Liver (tissue), 3 donors: ENCODE data around the gene CNMD.

ENCODE experiments used
- EGR1 ChIP-seq, 2 donors: IDR thresholded peaks; 2 replicates each; pipeline ENCODE4 v1.6.1; 2016 to 2018; ENCODE audit warnings: antibody characterized with exemption in 2 of 2, low read depth in 2 of 2
- FOXA1 ChIP-seq: IDR thresholded peaks from 2 replicates; pipeline ENCODE4 v1.6.1; 2016; ENCODE audit warnings: antibody characterized with exemption
- GABPA ChIP-seq, 2 donors: IDR thresholded peaks in 1 of 2; conservative IDR thresholded peaks in 1 of 2; 2 replicates each; pipeline ENCODE4 v1.6.1; 2016; ENCODE audit warnings: antibody characterized with exemption in 2 of 2, mild to moderate bottlenecking in 1 of 2, moderate library complexity in 1 of 2
- HNF4A ChIP-seq, 2 donors: conservative IDR thresholded peaks; 2 replicates each; pipeline ENCODE4 v1.6.1; 2016; ENCODE audit warnings: antibody characterized with exemption in 2 of 2, mild to moderate bottlenecking in 2 of 2
- NR2F2 ChIP-seq: IDR thresholded peaks from 2 replicates; pipeline ENCODE4 v1.6.1; 2016; ENCODE audit warnings: antibody characterized with exemption
- RAD21 ChIP-seq, 2 donors: IDR thresholded peaks; 2 replicates each; pipeline ENCODE4 v1.6.1; 2016; ENCODE audit warnings: antibody characterized with exemption in 2 of 2, mild to moderate bottlenecking in 2 of 2
- TAF1 ChIP-seq: conservative IDR thresholded peaks from 2 replicates; pipeline ENCODE4 v1.6.1; 2016; ENCODE audit warnings: antibody characterized with exemption, mild to moderate bottlenecking
- YY1 ChIP-seq: IDR thresholded peaks from 2 replicates; pipeline ENCODE4 v1.6.1; 2016; ENCODE audit warnings: antibody characterized with exemption, mild to moderate bottlenecking
- TF ChIP-seq, protein P1 (sequence below): fragments of 150-350 bp; IDR thresholded peaks from 2 replicates; pipeline ENCODE4 v1.5.1; 2017; ENCODE audit warnings: improper control_type of control experiment, low read depth, low read length; ENCODE audit not compliant: missing input control
- TF ChIP-seq, protein P2 (sequence below): IDR thresholded peaks from 2 replicates; pipeline ENCODE4 v1.6.1; 2016; ENCODE audit warnings: antibody characterized with exemption
- donor health status: healthy.
- donor health status: healthy.

- TF ChIP-seq, protein P1, sequence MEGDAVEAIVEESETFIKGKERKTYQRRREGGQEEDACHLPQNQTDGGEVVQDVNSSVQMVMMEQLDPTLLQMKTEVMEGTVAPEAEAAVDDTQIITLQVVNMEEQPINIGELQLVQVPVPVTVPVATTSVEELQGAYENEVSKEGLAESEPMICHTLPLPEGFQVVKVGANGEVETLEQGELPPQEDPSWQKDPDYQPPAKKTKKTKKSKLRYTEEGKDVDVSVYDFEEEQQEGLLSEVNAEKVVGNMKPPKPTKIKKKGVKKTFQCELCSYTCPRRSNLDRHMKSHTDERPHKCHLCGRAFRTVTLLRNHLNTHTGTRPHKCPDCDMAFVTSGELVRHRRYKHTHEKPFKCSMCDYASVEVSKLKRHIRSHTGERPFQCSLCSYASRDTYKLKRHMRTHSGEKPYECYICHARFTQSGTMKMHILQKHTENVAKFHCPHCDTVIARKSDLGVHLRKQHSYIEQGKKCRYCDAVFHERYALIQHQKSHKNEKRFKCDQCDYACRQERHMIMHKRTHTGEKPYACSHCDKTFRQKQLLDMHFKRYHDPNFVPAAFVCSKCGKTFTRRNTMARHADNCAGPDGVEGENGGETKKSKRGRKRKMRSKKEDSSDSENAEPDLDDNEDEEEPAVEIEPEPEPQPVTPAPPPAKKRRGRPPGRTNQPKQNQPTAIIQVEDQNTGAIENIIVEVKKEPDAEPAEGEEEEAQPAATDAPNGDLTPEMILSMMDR = no peak
- TF ChIP-seq GABPA (IDR thresholded peaks at IDR 0.05 in 1 of 2, conservative IDR thresholded peaks at IDR 0.05 in 1 of 2) (no peak), EGR1 (IDR thresholded peaks at IDR 0.05; ENCODE audit: low read depth in 2 of 2) (no peak), TAF1 (no peak), NR2F2 (no peak), RAD21 (IDR thresholded peaks at IDR 0.05) (no peak), FOXA1 (no peak), YY1 (no peak), HNF4A (conservative IDR thresholded peaks at IDR 0.05) (no peak)
- TF ChIP-seq, protein P2, sequence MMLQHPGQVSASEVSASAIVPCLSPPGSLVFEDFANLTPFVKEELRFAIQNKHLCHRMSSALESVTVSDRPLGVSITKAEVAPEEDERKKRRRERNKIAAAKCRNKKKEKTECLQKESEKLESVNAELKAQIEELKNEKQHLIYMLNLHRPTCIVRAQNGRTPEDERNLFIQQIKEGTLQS = no peak
Measured at GRCh38 chr13:52784591-52785340, 45.1 kb upstream of the CNMD start.
